GF-D8 (cell line): ENCODE data around the gene OR2K2.
"Not testable (repeated sequence)": the region's sequence is repeated elsewhere in the genome, so short reads cannot be mapped to it uniquely, and the experiment has no call there.

Source experiments
- DNase-seq: peaks from one replicate; lab custom pipeline; 2025; lab: John Stamatoyannopoulos, UW

OR2K2 gene

GRCh38 chr9:111298111-111298510 is 31.9 kb downstream of the OR2K2 start:
- DNase-seq: no peak

- no peak for DNase-seq
Measured at GRCh38 chr9:111297066-111297824, 32.8 kb downstream of the OR2K2 start.

- DNase-seq: no peak
Measured at GRCh38 chr9:111294691-111295451, 35.2 kb downstream of the OR2K2 start.

- no peak for DNase-seq
Measured at GRCh38 chr9:111287127-111287526, 42.9 kb downstream of the OR2K2 start.

GRCh38 chr9:111284703-111285102 is 45.3 kb downstream of the OR2K2 start:
- no peak for DNase-seq

- DNase-seq: no peak
Measured at GRCh38 chr9:111282845-111283244, 47.2 kb downstream of the OR2K2 start.

GRCh38 chr9:111280795-111281194 is 49.2 kb downstream of the OR2K2 start:
- DNase-seq: not testable (repeated sequence)
